SKM-1 treated with dmso at 0.1 percent for 144 hours (cell line): ENCODE data around the gene PEF1.

Source experiments
- DNase-seq: peaks from one replicate; lab custom pipeline; 2025; ENCODE audit not compliant: unreplicated experiment; lab: John Stamatoyannopoulos, UW

Gene PEF1

DNA sequence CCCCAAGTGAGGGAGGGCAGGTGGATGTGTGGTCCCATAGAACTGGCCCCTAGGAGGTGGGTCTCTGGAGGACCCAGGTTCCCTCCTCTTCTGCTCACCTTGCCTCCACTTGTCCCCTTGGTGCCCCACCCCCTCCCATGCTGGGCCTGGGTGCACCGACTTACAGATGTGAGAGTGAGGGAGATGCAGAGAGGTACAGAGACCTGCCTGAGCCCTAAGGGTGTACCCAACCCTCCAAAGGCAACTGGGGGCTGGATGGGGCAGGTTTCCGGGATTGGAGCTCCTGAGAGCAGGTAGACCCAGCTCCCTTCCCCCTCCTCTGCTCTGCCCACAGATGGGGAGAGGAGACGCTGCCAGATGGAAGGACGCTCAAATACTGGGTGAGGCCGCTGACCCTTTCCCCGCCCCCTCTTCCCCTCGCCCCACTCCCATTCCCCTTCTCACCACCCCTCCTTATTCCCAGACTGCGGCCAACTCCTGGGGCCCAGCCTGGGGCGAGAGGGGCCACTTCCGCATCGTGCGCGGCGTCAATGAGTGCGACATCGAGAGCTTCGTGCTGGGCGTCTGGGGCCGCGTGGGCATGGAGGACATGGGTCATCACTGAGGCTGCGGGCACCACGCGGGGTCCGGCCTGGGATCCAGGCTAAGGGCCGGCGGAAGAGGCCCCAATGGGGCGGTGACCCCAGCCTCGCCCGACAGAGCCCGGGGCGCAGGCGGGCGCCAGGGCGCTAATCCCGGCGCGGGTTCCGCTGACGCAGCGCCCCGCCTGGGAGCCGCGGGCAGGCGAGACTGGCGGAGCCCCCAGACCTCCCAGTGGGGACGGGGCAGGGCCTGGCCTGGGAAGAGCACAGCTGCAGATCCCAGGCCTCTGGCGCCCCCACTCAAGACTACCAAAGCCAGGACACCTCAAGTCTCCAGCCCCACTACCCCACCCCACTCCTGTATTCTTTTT lies 58.0 kb downstream of the PEF1 start:
- DNase-seq, result no peak

DNA sequence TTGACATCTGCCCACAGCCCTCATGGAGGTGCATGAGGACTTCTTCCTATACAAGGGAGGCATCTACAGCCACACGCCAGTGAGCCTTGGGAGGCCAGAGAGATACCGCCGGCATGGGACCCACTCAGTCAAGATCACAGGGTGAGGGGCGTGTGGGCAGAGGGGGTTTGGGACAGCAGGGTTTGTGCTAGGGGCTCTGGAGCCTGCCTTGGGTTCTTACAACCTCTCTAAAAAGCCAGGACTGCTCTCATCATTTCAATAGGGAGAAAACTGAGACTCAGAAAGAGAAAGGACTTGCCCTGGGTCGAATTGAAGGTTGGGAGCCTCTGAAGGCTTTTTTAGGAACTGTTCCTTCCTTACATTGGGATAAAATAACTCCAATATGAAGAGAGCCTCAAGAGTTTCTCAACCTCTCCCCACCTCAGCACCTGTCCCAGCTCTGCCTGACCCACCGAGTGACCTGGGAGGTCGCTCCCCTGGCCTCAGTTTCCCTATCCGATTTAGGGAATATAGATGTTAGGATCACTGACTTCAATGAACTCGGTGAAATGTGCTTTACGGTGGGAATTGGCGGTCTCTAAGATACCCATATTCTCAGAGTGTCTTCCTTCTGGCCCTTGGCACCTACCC lies 58.8 kb downstream of the PEF1 start:
- no peak for DNase-seq

DNA sequence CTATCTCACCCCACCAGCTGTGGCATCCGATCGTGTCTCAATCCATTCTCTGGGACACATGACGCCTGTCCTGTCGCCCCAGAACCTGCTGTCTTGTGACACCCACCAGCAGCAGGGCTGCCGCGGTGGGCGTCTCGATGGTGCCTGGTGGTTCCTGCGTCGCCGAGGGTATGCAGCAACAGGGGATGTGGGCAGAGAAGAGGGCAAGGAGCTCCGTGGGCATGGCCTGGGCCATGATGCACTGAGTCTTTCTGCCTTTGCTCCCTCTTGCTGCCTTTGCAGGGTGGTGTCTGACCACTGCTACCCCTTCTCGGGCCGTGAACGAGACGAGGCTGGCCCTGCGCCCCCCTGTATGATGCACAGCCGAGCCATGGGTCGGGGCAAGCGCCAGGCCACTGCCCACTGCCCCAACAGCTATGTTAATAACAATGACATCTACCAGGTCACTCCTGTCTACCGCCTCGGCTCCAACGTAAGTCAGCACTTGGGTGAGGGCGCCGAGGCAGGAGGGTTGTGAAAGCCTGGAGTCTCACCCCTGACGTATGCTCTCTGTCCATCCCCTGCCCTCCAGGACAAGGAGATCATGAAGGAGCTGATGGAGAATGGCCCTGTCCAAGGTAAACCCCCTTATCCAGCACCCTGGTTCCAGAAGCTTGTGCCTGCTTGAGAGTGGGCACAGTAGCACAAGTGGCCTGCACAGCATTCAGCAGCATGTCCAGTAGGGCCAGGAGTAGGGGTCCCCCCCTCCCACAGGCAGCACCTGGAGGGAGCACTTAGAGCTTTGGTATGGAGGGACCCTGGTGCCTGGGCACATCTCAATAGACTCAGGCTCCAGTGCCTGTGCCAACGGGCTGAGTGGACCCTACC lies 59.6 kb downstream of the PEF1 start:
- no peak for DNase-seq

DNA sequence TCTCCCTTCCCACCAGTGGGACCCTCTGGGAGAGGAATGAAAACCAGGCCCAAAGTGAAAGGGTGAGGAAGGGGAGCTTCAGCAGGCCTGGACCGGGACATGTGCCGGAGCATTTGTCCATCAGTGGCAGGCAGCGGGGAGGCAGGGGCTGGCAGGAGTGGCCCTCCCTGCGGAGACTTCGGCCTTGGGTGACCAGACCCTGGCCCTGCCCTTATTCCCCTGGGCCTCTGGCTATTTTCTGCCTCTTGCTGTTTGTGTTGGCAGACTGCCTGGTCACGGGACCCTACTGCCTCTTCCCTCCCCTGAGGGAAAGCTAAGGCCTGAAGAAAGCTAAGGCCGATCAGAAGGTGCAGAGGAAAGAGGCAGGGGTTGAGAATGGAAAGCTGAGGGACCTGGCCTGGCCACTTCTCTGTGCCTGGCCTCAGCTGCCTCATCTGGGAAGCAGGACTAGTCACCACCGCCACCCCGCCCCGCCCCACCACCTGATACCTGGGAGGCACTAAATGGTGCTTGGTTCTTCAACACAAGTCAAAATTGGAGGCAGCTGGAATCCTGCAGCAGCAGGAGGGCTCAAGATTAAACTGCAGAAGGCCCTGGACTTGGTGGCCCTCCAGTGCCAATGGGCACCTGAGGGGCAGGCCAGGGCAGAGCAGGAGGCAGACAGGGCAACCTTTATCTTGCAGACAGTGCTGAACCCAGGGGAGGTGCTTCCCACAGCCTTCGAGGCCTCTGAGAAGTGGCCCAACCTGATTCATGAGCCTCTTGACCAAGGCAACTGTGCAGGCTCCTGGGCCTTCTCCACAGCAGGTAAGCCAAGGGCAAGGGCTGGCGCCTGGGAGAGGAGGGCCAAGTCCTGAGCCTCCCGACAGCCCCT lies 60.4 kb downstream of the PEF1 start:
- DNase-seq, result no peak

DNA sequence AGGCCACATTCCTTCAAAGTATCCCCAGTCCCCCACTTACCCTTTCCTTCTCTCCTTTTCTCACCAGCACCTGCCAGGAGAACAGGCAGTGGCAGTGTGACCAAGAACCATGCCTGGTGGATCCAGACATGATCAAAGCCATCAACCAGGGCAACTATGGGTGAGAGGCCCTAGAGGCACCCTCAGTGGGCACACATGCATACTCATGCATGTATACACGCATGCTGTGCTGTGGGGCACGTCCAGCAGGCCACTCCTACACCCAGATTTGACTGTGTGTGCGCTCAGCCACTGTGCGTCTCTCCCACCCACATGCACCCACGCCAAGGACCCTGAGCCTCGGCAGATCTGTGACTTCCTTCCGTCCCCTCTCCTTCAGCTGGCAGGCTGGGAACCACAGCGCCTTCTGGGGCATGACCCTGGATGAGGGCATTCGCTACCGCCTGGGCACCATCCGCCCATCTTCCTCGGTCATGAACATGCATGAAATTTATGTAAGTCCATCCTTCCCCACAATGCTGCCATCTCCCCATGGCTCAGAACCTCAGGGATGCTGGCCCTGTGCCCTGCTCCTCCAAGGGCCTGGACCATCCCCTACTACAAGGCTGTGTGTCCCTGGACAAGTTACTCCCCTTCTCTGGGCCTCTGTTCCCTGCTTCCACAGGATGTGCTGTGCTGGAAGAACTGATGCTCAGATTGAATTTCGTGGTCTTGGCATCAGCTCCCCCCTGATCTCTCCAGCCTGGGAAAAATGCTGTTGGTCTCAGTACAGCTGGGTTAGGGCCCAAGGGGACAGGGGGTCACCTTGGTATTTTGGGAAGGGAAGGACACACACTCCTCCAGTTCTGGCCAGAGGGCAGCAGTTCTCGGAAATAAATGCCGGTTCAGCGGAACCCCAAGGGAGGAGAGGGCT lies 61.3 kb downstream of the PEF1 start:
- DNase-seq, result no peak

DNA sequence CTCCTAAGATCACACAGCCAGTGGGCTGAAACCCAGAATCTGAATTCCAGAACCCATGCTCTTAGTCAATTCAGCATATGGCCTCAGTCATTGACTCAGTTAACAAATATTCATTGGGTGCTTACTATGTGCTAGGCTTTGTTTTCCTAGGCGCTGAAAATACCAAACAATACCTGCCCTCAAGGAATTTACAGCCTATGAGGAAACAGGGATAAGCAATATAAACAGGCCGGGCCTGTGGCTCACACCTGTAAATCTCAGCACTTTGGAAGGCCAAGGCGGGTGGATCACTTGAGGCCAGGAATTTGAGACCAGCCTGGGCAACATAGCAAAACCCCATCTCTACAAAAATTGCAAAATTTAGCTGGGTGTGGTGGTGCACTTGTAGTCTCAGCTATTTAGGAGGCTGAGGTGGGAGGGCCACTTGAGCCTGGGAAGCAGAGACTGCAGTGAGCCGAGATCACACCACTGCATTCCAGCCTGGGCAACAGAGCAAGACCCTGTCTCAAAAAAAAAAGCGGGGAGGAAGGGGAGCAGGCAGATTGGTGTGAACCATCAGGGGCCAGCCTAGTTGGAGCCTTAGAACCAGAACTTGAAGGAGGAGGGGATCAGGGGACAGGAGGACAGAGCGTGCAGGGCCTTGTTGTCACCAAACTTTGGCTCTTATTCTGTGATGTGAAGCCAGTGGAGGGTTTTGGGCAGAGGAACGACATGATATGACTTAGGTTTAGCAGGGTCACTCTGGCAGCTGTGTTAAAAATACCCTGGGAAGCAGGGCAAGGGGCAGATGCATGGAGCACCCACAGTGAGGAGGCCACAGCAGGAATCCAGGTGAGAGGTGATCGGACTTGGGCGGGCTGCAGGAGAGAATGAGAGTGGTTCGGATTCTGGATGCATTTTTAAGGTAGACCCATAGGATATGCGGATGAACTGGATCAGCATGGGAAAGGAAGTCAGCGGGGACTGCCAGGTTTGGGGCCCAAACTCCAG lies 62.6 kb downstream of the PEF1 start:
- no peak for DNase-seq

DNA sequence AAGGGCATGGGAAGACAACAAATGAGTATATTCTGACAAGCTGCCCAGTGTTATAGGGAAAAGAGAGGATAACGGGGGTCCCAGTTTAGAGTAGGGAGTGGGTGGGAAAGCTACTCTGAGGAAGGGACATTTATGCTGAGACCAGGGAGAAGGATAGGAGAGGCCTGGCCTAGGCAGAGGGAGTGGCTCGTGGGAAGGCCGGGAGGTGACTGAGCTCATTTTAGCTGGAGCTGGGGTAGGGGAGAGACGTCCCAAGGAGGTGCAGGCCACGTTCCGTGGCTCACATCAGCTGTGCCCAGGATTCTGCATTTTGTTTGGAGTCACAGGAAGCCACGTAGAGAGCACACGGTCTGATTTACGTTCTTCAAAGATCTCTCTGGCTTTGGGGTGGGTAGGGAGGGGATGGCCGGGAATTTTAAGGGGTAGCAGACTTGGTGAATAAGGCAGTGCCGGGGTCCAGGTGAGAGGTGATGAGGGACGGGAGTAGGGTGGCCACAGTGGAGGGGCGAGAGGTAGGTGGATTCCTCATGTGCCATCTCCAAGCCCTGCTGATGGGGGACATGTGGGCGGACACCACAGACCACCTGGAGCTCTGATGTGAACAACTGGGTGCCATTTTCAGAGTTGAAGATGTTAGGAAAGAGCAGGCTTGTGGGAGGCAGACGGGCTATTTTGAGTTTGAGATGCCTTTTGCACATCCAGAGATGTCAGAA lies 63.6 kb downstream of the PEF1 start:
- no peak for DNase-seq

DNA sequence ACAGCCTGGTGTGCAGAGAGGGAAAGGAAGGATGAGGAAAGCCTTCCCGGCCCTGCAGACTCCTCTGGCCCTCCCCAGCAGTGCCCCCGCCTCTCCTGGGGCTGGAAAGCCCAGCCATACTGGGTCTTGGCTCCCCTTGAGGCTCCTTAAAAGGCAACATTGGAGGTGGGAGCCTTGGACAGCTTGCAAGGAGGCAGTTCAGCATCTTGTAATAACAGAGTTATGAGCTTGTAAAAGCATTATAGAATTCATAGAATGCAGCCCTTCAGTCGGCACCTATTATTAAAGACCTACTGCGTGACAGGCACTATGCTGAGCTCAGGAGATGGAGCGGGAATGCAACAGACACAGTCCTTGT lies 64.2 kb downstream of the PEF1 start:
- no peak for DNase-seq
